GM12891 (cell line): ENCODE measurements around the gene DLG3.

Experiments
- DNase-seq: peaks from one replicate; pipeline ENCODE4 v3.0.0; 2011; ENCODE audit warnings: low spot score; ENCODE audit not compliant: insufficient read length
- FAIRE-seq: peaks from 2 replicates; lab custom pipeline; 2011; peaks lifted over from hg19 to GRCh38; lab: Jason Lieb, UNC
- PAX5 ChIP-seq: IDR thresholded peaks from 2 replicates; pipeline ENCODE4 v1.6.1; 2011; ENCODE audit warnings: low read length, moderate library complexity, mild to moderate bottlenecking; ENCODE audit not compliant: insufficient read depth, severe bottlenecking
- POLR2A ChIP-seq: IDR thresholded peaks from 2 replicates; pipeline ENCODE4 v1.6.1; 2011; ENCODE audit warnings: low read depth, low read length, control low read depth
- POLR2AphosphoS5 ChIP-seq: IDR thresholded peaks from 2 replicates; pipeline ENCODE4 v1.6.1; 2011; ENCODE audit warnings: low read depth, low read length, control low read depth
- POU2F2 ChIP-seq: IDR thresholded peaks from 2 replicates; pipeline ENCODE4 v1.6.1; 2011; ENCODE audit warnings: low read depth, mild to moderate bottlenecking, control low read depth, low read length, moderate library complexity
- SPI1 ChIP-seq: IDR thresholded peaks from 2 replicates; pipeline ENCODE4 v1.6.1; 2011; ENCODE audit warnings: low read depth, low read length, control low read depth
- TAF1 ChIP-seq: IDR thresholded peaks from 2 replicates; pipeline ENCODE4 v1.6.1; 2011; ENCODE audit warnings: low read depth, low read length, control low read depth

Gene DLG3

DNA sequence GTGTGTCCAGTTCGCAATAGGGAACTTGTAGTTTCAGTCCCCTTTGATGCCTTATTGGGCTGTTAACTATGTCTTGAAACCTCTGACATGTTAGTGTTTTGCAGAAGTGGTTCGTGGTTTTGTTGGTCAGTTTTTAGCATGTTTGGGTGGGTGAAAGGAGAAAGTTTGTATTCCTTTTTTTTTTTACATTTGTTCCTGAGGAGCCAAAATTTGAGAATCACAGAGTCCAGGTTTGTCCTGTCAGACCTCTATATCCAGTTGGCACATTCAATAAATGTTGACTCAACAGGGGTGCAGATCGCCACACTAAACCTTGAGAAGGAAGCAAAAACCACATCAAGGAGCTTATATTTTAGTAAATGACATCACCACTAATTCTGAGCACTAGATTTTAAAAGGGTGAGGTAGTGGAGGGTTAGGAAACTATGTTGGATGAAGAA lies 26.2 kb downstream of the DLG3 start:
- FAIRE-seq (no peak), DNase-seq (no peak)
- TF ChIP-seq POU2F2 (no peak), POLR2A (no peak), SPI1 (peak; percentile 79), TAF1 (no peak)

DNA sequence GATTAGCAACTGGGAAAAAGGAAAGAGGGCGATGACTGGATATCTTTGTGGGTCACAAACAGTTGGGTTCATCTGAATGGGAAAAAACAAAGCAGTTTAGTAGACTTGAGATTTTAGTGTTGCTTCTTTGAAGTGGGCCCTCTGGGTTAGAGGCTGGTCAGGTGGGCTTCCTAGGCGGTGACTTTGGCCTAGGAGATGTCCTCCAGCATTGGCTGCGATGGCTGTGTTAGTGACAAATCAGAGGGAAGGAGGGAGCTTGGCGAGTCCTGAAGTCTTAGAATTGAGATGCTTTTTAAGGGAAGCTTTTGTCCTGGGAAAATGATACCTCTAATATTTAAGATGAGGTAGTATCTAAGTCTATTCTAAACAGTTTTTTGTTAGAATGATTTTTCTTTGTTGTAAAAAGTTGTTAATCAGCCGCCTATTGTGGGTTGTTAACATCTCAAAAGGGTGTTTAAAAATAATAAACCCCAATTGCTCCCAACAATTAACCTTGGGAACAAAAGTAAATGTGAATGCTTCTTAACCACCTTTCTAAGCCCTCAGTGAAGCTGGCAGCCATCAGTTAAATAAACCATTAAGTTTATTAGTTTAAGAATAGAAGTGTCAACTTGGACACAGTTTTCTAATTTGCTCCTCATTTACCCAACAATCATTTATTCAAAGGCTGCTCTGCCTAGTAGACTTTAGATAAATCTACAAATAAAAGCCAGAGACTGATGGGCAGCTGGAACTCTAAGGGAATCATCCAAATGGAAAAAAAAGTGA lies 31.7 kb downstream of the DLG3 start:
- DNase-seq, result no peak
- no peak for FAIRE-seq
- TF ChIP-seq TAF1 (no peak), SPI1 (no peak), POLR2AphosphoS5 (no peak), PAX5 (no peak), POLR2A (no peak), POU2F2 (no peak)

- no peak for TF ChIP-seq TAF1
- no peak for TF ChIP-seq POLR2A
- no peak for TF ChIP-seq SPI1
- no peak for TF ChIP-seq POLR2AphosphoS5
- no peak for TF ChIP-seq POU2F2
- TF ChIP-seq PAX5, result no peak
- FAIRE-seq (no peak), DNase-seq (no peak)
Measured at GRCh38 chrX:70476934-70477733, 32.5 kb downstream of the DLG3 start.

- no peak for TF ChIP-seq SPI1
- TF ChIP-seq POU2F2, result no peak
- no peak for TF ChIP-seq PAX5
- no peak for TF ChIP-seq POLR2A
- no peak for TF ChIP-seq POLR2AphosphoS5
- TF ChIP-seq TAF1, result no peak
- FAIRE-seq, result no peak
- no peak for DNase-seq
Measured at GRCh38 chrX:70477734-70478075, 33.1 kb downstream of the DLG3 start.

DNA sequence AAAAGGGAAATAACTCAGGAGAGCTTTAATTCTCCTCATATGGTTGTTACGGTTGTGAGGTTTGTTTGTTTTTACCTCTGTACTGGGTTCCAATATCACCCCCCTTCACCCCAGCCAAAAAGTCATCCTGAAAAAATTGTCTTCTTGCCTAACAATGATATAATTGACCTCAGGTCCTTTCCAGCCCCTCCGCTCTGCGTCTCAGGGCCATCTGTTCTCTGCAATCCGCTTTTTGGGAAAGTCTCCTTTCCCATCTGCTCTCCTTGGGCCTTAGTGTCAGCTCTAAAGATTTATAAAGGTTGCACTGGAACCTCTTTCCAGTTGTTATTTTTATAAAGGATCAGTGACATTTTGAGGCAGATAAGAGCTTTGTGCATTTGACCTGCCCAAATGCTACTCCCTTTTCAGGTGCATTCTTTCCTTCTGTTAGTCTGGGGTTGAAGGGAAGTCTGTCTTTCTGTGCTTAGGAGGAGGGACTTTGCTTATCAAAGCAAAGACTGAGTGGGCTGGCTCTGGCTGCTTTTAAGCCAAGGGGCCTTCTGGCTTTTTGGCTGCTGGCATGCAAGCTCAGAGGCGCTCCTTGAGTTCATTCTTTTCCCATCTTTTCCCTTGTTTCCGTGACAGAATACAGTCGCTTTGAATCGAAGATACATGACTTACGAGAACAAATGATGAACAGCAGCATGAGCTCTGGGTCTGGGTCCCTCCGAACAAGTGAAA lies 34.1 kb downstream of the DLG3 start:
- TF ChIP-seq POU2F2 (no peak), POLR2AphosphoS5 (no peak), TAF1 (no peak), SPI1 (no peak), PAX5 (no peak), POLR2A (no peak)
- DNase-seq, result no peak
- no peak for FAIRE-seq

DNA sequence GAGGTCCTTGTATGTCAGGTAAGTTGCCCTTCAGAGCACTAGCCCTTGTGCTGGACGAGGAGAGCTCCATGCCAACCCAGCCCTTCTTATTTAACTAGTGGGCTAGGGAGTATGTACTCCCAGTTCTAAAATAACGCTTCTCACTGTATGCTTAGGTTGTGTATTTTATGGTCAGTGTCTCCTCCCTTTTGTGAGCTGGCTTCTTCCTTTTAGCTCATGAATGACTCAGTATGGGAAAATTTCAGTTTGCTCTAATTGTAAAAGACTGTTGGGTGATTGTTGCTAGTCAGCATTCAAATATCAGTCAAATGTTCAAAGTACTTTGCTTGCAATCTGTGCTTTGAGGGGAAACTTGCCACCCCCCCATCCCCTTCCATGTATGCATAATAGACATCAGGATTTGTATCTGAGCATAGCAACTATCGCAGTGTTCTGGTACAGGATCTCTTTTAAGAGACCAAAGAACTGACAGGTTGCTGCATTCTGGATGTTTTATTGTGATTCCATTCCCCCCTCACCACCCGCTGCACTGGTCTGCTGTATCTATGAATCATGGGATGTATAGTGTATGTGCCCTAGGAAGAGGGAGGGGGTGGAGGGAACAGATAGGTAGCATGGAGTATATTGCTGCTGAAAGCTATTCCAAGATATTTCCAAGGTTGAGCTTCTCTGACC lies 34.7 kb downstream of the DLG3 start:
- no peak for TF ChIP-seq TAF1
- no peak for TF ChIP-seq PAX5
- no peak for TF ChIP-seq SPI1
- TF ChIP-seq POU2F2, result no peak
- no peak for TF ChIP-seq POLR2AphosphoS5

GRCh38 chrX:70479922-70480659 lies 35.5 kb downstream of the DLG3 start:
- TF ChIP-seq POU2F2, result no peak
- TF ChIP-seq POLR2AphosphoS5, result no peak
- no peak for TF ChIP-seq PAX5
- no peak for TF ChIP-seq POLR2A
- no peak for TF ChIP-seq TAF1
- no peak for TF ChIP-seq SPI1
- no peak for DNase-seq
- FAIRE-seq, result no peak

More for the DNA sequence above, 34.7 kb downstream of the DLG3 start:
- DNase-seq (no peak), FAIRE-seq (no peak)

DNA sequence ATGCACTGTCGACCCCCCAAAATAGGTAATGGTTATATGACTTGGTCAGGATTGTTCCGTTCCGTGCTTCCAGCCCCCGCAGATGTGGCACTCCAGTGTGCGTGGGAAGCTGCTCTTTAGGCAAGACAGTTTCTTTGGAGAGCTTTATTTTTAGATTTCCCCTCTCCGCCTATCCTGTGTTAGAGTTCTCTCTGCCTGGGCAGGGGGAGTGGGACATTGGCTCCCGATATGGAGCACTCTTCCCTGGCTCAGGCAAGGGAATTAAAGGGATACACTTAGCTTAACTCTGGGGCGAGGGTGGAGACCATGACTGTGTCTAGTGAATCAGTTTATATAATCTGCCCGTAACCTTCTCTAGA lies 36.0 kb downstream of the DLG3 start:
- no peak for FAIRE-seq
- no peak for TF ChIP-seq POLR2AphosphoS5
- TF ChIP-seq POU2F2, result no peak
- no peak for TF ChIP-seq SPI1
- TF ChIP-seq POLR2A, result no peak
- no peak for TF ChIP-seq TAF1
- no peak for TF ChIP-seq PAX5
- DNase-seq, result no peak
